HepG2 (cell line): ENCODE measurements around the gene NR1H2. TPM values are rescaled to one million over a fixed set of nuclear protein-coding genes. Genes with fewer than 3 reads are reported as not detected.

ENCODE experiments used
- AKAP8 ChIP-seq: sonication (generic); formaldehyde crosslinking; IDR thresholded peaks from 2 replicates; pipeline ENCODE4 v1.5.1; 2020; ENCODE audit warnings: mild to moderate bottlenecking, missing genetic modification reagents
- ATF7 ChIP-seq, 2 experiments: fragments of 450-650 bp in 1 of 2; sonication (generic) in 1 of 2; formaldehyde crosslinking in 1 of 2; IDR thresholded peaks; 2 replicates each; pipeline versions ENCODE4 v1.4.0 to v1.6.1; 2016 to 2020; ENCODE audit warnings: antibody characterized with exemption in 1 of 2, mild to moderate bottlenecking in 1 of 2, missing genetic modification reagents in 1 of 2
- DMAP1 ChIP-seq: IDR thresholded peaks from 2 replicates; pipeline ENCODE4 v1.6.1; 2016
- HHEX ChIP-seq: IDR thresholded peaks from 2 replicates; pipeline ENCODE4 v1.6.1; 2016; ENCODE audit warnings: control low read depth
- MIER3 ChIP-seq: IDR thresholded peaks from 2 replicates; pipeline ENCODE4 v1.6.1; 2016; ENCODE audit warnings: missing compliant biosample characterization, borderline replicate concordance
- NFKB2 ChIP-seq: sonication (generic); formaldehyde crosslinking; IDR thresholded peaks from 2 replicates; pipeline ENCODE4 v1.4.0; 2020; ENCODE audit warnings: missing genetic modification reagents, borderline replicate concordance
- PTBP1 ChIP-seq: fragments of 200-400 bp; formaldehyde crosslinking; IDR thresholded peaks from 2 replicates; pipeline ENCODE4 v1.6.1; 2018; ENCODE audit warnings: low read length, low read depth; ENCODE audit not compliant: poor library complexity, severe bottlenecking
- ZNF7 ChIP-seq: IDR thresholded peaks from 2 replicates; pipeline ENCODE4 v1.6.1; 2016; ENCODE audit warnings: missing biosample characterization, missing genetic modification reagents
- polyA plus RNA-seq, 8 experiments: library from polyadenylated mRNA; depleted of rRNA in 3 of 8; stranded (reverse) in 7 of 8; unstranded in 1 of 8; fragments of >200 nt; fragmentation: Illumina TruSeq in 4 of 8; extraction: Trizol in 4 of 8; gene quantifications; 2 replicates each; pipeline versions ENCODE4 v1.2.1 to v1.2.3, GENCODE V29; 2011 to 2016; ENCODE audit warnings: low read depth in 4 of 8, missing spikeins in 1 of 8, mixed read lengths in 1 of 8; ENCODE audit not compliant: insufficient read depth in 1 of 8
- total RNA-seq, 5 experiments: library from RNA; depleted of rRNA; stranded (reverse); fragments of >200 nt; fragmentation: Illumina TruSeq; extraction: Trizol; gene quantifications; 2 replicates each; pipeline ENCODE4 v1.2.3, GENCODE V29; 2016; ENCODE audit warnings: low read depth in 1 of 5
- TF ChIP-seq, protein P1 (sequence below), 2 experiments: sonication (generic) in 1 of 2; formaldehyde crosslinking in 1 of 2; IDR thresholded peaks; 2 replicates each; pipeline versions ENCODE4 v1.5.1 to v1.6.1; 2011 to 2020; ENCODE audit warnings: borderline replicate concordance in 1 of 2, low read depth in 1 of 2, low read length in 1 of 2, mild to moderate bottlenecking in 1 of 2, missing genetic modification reagents in 1 of 2, moderate library complexity in 1 of 2
- TF ChIP-seq, protein P2 (sequence below): sonication (generic); formaldehyde crosslinking; IDR thresholded peaks from 2 replicates; pipeline ENCODE4 v1.4.0; 2020; ENCODE audit warnings: missing genetic modification reagents
- TF ChIP-seq, protein P3 (sequence below): sonication (generic); formaldehyde crosslinking; IDR thresholded peaks from one replicate; pipeline ENCODE4 v1.5.1; 2020; ENCODE audit warnings: mild to moderate bottlenecking, missing genetic modification reagents; ENCODE audit errors: not compliant biosample characterization

Gene NR1H2
- total and polyA plus RNA-seq, 2 of the 13 experiments (the other 11 are each of a cell fraction or from before 2014, with no cell fraction given) = 10.3 to 13.5 TPM

DNA sequence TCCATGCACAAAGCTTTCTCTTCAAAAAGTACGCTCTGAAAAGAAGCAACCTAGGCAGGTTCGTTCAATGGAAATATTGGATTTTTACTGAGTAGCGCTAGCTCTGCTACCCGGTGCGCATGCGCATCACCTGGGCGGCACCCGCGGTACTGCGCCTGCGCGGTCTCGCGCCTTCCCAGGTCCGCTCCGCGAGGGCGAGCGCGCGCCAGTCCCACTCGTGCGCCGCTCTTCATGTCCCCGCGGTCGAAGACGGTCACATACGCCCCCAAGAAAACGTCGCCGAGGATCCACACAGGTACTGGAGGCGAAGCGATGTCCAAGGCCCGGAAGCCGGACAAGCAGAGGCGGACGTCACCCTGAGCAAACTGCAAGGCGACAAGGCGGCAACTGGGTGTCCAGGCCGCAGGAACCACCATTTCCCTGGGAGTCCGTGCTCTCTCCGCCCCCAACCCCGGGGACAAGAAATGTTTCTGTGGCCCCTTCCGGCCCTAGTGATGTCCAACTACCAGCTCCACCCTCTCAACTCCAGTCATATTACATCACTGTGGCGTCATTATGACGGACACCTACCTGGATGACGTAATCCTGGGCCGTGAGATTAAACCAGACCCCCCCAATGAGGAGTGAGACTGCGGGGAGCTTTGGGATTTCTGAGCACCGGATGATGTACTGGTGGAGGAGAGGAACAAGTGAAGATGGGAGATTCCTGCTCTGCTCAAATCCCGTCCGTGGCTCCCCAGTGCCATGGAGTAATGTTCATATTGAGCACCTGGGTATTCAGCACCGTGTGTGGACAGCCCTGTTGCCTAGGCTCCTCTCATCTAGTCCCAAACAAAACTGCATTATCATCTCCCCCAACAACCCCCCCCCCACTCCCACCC is 42.3 kb upstream of the NR1H2 start (continued):
- TF ChIP-seq NFKB2 (CRISPR knock-in tag) (peak; percentile 92), MIER3 (CRISPR knock-in tag) (no peak), ATF7 (IDR thresholded peaks at IDR 0.05) (peak; percentile 88), ATF7 (CRISPR knock-in tag; IDR thresholded peaks at IDR 0.05) (no peak), PTBP1 (no peak), DMAP1 (CRISPR knock-in tag) (peak; percentile 52; the same call in 1 of the 2 replicates), ZNF7 (CRISPR knock-in tag) (no peak), AKAP8 (peak; percentile 68; the same call in 1 of the 2 replicates), HHEX (CRISPR knock-in tag) (no peak)
- TF ChIP-seq, protein P1, sequence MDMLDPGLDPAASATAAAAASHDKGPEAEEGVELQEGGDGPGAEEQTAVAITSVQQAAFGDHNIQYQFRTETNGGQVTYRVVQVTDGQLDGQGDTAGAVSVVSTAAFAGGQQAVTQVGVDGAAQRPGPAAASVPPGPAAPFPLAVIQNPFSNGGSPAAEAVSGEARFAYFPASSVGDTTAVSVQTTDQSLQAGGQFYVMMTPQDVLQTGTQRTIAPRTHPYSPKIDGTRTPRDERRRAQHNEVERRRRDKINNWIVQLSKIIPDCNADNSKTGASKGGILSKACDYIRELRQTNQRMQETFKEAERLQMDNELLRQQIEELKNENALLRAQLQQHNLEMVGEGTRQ (IDR thresholded peaks at IDR 0.05; ENCODE audit: low read depth, low read length) = no peak
- TF ChIP-seq, protein P1 (CRISPR knock-in tag; IDR thresholded peaks at IDR 0.05; ENCODE audit: borderline replicate concordance) = no peak
- TF ChIP-seq, protein P2, sequence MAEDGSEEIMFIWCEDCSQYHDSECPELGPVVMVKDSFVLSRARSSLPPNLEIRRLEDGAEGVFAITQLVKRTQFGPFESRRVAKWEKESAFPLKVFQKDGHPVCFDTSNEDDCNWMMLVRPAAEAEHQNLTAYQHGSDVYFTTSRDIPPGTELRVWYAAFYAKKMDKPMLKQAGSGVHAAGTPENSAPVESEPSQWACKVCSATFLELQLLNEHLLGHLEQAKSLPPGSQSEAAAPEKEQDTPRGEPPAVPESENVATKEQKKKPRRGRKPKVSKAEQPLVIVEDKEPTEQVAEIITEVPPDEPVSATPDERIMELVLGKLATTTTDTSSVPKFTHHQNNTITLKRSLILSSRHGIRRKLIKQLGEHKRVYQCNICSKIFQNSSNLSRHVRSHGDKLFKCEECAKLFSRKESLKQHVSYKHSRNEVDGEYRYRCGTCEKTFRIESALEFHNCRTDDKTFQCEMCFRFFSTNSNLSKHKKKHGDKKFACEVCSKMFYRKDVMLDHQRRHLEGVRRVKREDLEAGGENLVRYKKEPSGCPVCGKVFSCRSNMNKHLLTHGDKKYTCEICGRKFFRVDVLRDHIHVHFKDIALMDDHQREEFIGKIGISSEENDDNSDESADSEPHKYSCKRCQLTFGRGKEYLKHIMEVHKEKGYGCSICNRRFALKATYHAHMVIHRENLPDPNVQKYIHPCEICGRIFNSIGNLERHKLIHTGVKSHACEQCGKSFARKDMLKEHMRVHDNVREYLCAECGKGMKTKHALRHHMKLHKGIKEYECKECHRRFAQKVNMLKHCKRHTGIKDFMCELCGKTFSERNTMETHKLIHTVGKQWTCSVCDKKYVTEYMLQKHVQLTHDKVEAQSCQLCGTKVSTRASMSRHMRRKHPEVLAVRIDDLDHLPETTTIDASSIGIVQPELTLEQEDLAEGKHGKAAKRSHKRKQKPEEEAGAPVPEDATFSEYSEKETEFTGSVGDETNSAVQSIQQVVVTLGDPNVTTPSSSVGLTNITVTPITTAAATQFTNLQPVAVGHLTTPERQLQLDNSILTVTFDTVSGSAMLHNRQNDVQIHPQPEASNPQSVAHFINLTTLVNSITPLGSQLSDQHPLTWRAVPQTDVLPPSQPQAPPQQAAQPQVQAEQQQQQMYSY (CRISPR knock-in tag) = no peak; the same call in 1 of the 2 replicates
- TF ChIP-seq, protein P3, sequence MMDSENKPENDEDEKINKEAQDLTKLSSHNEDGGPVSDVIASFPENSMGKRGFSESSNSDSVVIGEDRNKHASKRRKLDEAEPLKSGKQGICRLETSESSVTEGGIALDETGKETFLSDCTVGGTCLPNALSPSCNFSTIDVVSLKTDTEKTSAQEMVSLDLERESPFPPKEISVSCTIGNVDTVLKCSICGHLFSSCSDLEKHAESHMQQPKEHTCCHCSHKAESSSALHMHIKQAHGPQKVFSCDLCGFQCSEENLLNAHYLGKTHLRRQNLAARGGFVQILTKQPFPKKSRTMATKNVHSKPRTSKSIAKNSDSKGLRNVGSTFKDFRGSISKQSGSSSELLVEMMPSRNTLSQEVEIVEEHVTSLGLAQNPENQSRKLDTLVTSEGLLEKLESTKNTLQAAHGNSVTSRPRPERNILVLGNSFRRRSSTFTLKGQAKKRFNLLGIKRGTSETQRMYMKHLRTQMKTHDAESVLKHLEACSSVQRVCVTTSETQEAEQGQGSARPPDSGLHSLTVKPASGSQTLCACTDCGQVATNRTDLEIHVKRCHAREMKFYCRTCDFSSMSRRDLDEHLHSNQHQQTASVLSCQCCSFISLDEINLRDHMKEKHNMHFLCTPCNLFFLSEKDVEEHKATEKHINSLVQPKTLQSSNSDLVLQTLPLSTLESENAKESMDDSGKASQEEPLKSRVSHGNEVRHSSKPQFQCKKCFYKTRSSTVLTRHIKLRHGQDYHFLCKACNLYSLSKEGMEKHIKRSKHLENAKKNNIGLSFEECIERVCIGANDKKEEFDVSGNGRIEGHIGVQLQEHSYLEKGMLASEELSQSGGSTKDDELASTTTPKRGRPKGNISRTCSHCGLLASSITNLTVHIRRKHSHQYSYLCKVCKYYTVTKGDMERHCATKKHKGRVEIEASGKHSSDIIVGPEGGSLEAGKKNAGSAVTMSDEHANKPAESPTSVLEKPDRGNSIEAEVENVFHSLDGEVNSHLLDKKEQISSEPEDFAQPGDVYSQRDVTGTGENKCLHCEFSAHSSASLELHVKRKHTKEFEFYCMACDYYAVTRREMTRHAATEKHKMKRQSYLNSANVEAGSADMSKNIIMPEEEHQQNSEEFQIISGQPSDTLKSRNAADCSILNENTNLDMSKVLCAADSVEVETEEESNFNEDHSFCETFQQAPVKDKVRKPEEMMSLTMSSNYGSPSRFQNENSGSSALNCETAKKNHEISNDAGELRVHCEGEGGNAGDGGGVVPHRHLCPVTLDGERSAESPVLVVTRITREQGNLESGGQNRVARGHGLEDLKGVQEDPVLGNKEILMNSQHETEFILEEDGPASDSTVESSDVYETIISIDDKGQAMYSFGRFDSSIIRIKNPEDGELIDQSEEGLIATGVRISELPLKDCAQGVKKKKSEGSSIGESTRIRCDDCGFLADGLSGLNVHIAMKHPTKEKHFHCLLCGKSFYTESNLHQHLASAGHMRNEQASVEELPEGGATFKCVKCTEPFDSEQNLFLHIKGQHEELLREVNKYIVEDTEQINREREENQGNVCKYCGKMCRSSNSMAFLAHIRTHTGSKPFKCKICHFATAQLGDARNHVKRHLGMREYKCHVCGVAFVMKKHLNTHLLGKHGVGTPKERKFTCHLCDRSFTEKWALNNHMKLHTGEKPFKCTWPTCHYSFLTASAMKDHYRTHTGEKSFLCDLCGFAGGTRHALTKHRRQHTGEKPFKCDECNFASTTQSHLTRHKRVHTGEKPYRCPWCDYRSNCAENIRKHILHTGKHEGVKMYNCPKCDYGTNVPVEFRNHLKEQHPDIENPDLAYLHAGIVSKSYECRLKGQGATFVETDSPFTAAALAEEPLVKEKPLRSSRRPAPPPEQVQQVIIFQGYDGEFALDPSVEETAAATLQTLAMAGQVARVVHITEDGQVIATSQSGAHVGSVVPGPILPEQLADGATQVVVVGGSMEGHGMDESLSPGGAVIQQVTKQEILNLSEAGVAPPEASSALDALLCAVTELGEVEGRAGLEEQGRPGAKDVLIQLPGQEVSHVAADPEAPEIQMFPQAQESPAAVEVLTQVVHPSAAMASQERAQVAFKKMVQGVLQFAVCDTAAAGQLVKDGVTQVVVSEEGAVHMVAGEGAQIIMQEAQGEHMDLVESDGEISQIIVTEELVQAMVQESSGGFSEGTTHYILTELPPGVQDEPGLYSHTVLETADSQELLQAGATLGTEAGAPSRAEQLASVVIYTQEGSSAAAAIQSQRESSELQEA (CRISPR knock-in tag) = peak; percentile 73
